Metanephros (tissue), 1 donor: ENCODE results near the gene NDUFB1. TPM values are rescaled to one million over a fixed set of nuclear protein-coding genes. Genes with fewer than 3 reads are reported as not detected.

ENCODE experiments used
- total RNA-seq: library from RNA; depleted of rRNA; stranded (reverse); fragments of >200 nt; gene quantifications from one replicate; pipeline ENCODE4 v1.2.3, GENCODE V29; 2014

Gene NDUFB1
- 139 TPM for total RNA-seq

DNA sequence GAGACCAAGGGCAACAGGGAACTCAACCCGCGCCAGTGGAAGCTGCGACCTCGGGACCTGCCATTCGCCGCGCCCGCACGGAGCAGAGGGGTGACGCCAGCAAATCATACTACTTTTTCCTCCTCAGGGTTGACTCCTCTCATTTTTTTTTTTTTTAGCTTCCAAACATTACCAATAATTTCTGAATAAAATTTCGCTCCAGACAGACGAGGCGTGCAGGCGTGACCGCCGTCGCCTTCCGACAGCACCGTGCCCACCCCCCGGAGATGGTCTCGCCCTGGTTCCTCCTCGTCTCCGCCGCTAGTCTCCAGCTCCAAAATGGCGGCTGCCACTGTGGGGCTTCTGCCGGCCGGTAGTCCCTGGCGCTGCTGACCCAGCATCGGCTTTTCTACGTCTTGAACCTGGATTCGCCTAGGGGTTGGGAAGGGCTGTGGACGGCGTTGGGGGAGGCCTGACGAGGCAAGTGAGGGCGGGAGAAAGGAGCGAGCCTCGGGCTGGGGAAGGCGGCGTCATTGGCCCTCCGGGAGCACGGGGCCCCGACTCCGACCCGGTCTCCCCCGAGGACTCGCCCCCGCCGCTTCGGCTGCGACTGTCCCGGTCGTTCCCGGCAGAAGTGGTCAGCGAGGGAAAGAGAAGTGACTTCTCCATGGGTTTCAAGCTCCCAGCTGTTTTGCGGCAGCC, at the start of gene NDUFB1, which contains the start of gene CPSF2:
TSS of gene NDUFB1 (minus strand) at position 37 of the 681 bp plus-strand sequence. CDS start 4,069 bp downstream, outside the sequence.
TSS of gene CPSF2 (plus strand) at position 300 of the 681 bp plus-strand sequence. CDS start 9,016 bp downstream, outside the sequence.

GRCh38 chr14:92106143-92106926, 15.2 kb downstream of the NDUFB1 start, which contains the start of gene ATXN3:
Gene ATXN3, minus strand, starts transcription at chr14:92106582. Its CDS starts 30 bp downstream, at chr14:92106552.

Other genes starting within 250 kb of the NDUFB1 start
- gene FBLN5, start 174.0 kb downstream of the NDUFB1 start, total RNA-seq = 153 TPM
- gene TRIP11, start 81.6 kb downstream of the NDUFB1 start, total RNA-seq = 38.9 TPM
- gene ATXN3, start 15.1 kb downstream of the NDUFB1 start, total RNA-seq = 34.7 TPM
- gene CPSF2, start 263 bp upstream of the NDUFB1 start, total RNA-seq = 18.5 TPM
- 0.70 TPM for gene SLC24A4, start 201.5 kb upstream of the NDUFB1 start, total RNA-seq